Measurements from ENCODE around the gene ATXN8OS.

The ATXN8OS gene

GRCh38 chr13:70107498-70108281, at the start of gene ATXN8OS:
TSS of gene ATXN8OS (plus strand) at chr13:70107826.
- Histone ChIP-seq H3K4me1 (ENCODE audit: control insufficient read depth, insufficient read depth, low read length, unreplicated experiment) (no peaks in the 10 kb centered on the region), H2AFZ (ENCODE audit: low read length, unreplicated experiment) (no peak within 1 kb of the TSS), H3K79me2 (ENCODE audit: control insufficient read depth, insufficient read depth, low read length, unreplicated experiment) (no peaks in the 10 kb centered on the region), H3K27me3 (ENCODE audit: insufficient read depth, low read length) (peaks cover 5% of the 10 kb centered on the region; the same call in 1 of the 2 replicates), H3K4me3 (ENCODE audit: low read depth, low read length) (no peak within 1 kb of the TSS), H3K27ac (ENCODE audit: low read depth, low read length) (no peak within 1 kb of the TSS), H3K36me3 (ENCODE audit: insufficient read depth, low read length) (no peaks in the 10 kb centered on the region)

- Histone ChIP-seq H2AFZ (ENCODE audit: low read length, unreplicated experiment) (no peak overlapping the region), H3K36me3 (ENCODE audit: insufficient read depth, low read length) (no peaks in the 10 kb centered on the region), H3K27ac (ENCODE audit: low read depth, low read length) (no peak overlapping the region), H3K27me3 (ENCODE audit: insufficient read depth, low read length) (no peaks in the 10 kb centered on the region), H3K79me2 (ENCODE audit: control insufficient read depth, insufficient read depth, low read length, unreplicated experiment) (no peaks in the 10 kb centered on the region), H3K4me1 (ENCODE audit: control insufficient read depth, insufficient read depth, low read length, unreplicated experiment) (no peaks in the 10 kb centered on the region), H3K4me3 (ENCODE audit: low read depth, low read length) (no peak overlapping the region)
These were observed 27.6 kb upstream of the ATXN8OS start for GRCh38 chr13:70080012-70080411.

GRCh38 chr13:70087247-70087646, 20.4 kb upstream of the ATXN8OS start:
- no peak overlapping the region for H3K27ac ChIP-seq (ENCODE audit: low read depth, low read length)
- H3K27me3 ChIP-seq (ENCODE audit: insufficient read depth, low read length): no peaks in the 10 kb centered on the region
- H2AFZ ChIP-seq (ENCODE audit: low read length, unreplicated experiment): no peak overlapping the region
- H3K36me3 ChIP-seq (ENCODE audit: insufficient read depth, low read length): no peaks in the 10 kb centered on the region
- no peak overlapping the region for H3K4me3 ChIP-seq (ENCODE audit: low read depth, low read length)
- H3K79me2 ChIP-seq (ENCODE audit: control insufficient read depth, insufficient read depth, low read length, unreplicated experiment): no peaks in the 10 kb centered on the region
- no peaks in the 10 kb centered on the region for H3K4me1 ChIP-seq (ENCODE audit: control insufficient read depth, insufficient read depth, low read length, unreplicated experiment)

GRCh38 chr13:70088926-70089325, 18.7 kb upstream of the ATXN8OS start:
- no peak overlapping the region for H3K4me3 ChIP-seq (ENCODE audit: low read depth, low read length)

GRCh38 chr13:70090036-70090723, 17.4 kb upstream of the ATXN8OS start:
- no peak overlapping the region for H2AFZ ChIP-seq (ENCODE audit: low read length, unreplicated experiment)
- no peaks in the 10 kb centered on the region for H3K27me3 ChIP-seq (ENCODE audit: insufficient read depth, low read length)
- H3K79me2 ChIP-seq (ENCODE audit: control insufficient read depth, insufficient read depth, low read length, unreplicated experiment): no peaks in the 10 kb centered on the region
- no peak overlapping the region for H3K4me3 ChIP-seq (ENCODE audit: low read depth, low read length)
- no peaks in the 10 kb centered on the region for H3K36me3 ChIP-seq (ENCODE audit: insufficient read depth, low read length)
- H3K27ac ChIP-seq (ENCODE audit: low read depth, low read length): no peak overlapping the region
- H3K4me1 ChIP-seq (ENCODE audit: control insufficient read depth, insufficient read depth, low read length, unreplicated experiment): no peaks in the 10 kb centered on the region

More at GRCh38 chr13:70088926-70089325, 18.7 kb upstream of the ATXN8OS start:
- Histone ChIP-seq H3K79me2 (ENCODE audit: control insufficient read depth, insufficient read depth, low read length, unreplicated experiment) (no peaks in the 10 kb centered on the region), H2AFZ (ENCODE audit: low read length, unreplicated experiment) (no peak overlapping the region), H3K27ac (ENCODE audit: low read depth, low read length) (no peak overlapping the region), H3K36me3 (ENCODE audit: insufficient read depth, low read length) (no peaks in the 10 kb centered on the region), H3K27me3 (ENCODE audit: insufficient read depth, low read length) (no peaks in the 10 kb centered on the region), H3K4me1 (ENCODE audit: control insufficient read depth, insufficient read depth, low read length, unreplicated experiment) (no peaks in the 10 kb centered on the region)

GRCh38 chr13:70098669-70099068, 9.0 kb upstream of the ATXN8OS start:
- no peak overlapping the region for H2AFZ ChIP-seq (ENCODE audit: low read length, unreplicated experiment)
- no peak overlapping the region for H3K27ac ChIP-seq (ENCODE audit: low read depth, low read length)

GRCh38 chr13:70104481-70104880, 3.1 kb upstream of the ATXN8OS start:
- H3K4me3 ChIP-seq (ENCODE audit: low read depth, low read length): no peak overlapping the region
- no peaks in the 10 kb centered on the region for H3K4me1 ChIP-seq (ENCODE audit: control insufficient read depth, insufficient read depth, low read length, unreplicated experiment)
- H2AFZ ChIP-seq (ENCODE audit: low read length, unreplicated experiment): no peak overlapping the region
- H3K79me2 ChIP-seq (ENCODE audit: control insufficient read depth, insufficient read depth, low read length, unreplicated experiment): no peaks in the 10 kb centered on the region
- H3K27ac ChIP-seq (ENCODE audit: low read depth, low read length): no peak overlapping the region
- H3K27me3 ChIP-seq (ENCODE audit: insufficient read depth, low read length): peaks cover 5% of the 10 kb centered on the region; the same call in 1 of the 2 replicates
- H3K36me3 ChIP-seq (ENCODE audit: insufficient read depth, low read length): no peaks in the 10 kb centered on the region

More at GRCh38 chr13:70098669-70099068, 9.0 kb upstream of the ATXN8OS start:
- Histone ChIP-seq H3K36me3 (ENCODE audit: insufficient read depth, low read length) (no peaks in the 10 kb centered on the region), H3K4me3 (ENCODE audit: low read depth, low read length) (no peak overlapping the region), H3K4me1 (ENCODE audit: control insufficient read depth, insufficient read depth, low read length, unreplicated experiment) (no peaks in the 10 kb centered on the region), H3K27me3 (ENCODE audit: insufficient read depth, low read length) (no peaks in the 10 kb centered on the region), H3K79me2 (ENCODE audit: control insufficient read depth, insufficient read depth, low read length, unreplicated experiment) (no peaks in the 10 kb centered on the region)

- H3K79me2 ChIP-seq (ENCODE audit: control insufficient read depth, insufficient read depth, low read length, unreplicated experiment): no peaks in the 10 kb centered on the region
- no peak overlapping the region for H2AFZ ChIP-seq (ENCODE audit: low read length, unreplicated experiment)
- H3K4me1 ChIP-seq (ENCODE audit: control insufficient read depth, insufficient read depth, low read length, unreplicated experiment): no peaks in the 10 kb centered on the region
- H3K36me3 ChIP-seq (ENCODE audit: insufficient read depth, low read length): no peaks in the 10 kb centered on the region
- H3K27ac ChIP-seq (ENCODE audit: low read depth, low read length): no peak overlapping the region
- no peak overlapping the region for H3K4me3 ChIP-seq (ENCODE audit: low read depth, low read length)
- H3K27me3 ChIP-seq (ENCODE audit: insufficient read depth, low read length): peaks cover 5% of the 10 kb centered on the region; the same call in 1 of the 2 replicates
These were observed 515 bp upstream of the ATXN8OS start for GRCh38 chr13:70107125-70107497.

- Histone ChIP-seq H3K4me3 (ENCODE audit: low read depth, low read length) (no peak within 1 kb of the TSS), H3K36me3 (ENCODE audit: insufficient read depth, low read length) (no peaks in the 10 kb centered on the region), H3K4me1 (ENCODE audit: control insufficient read depth, insufficient read depth, low read length, unreplicated experiment) (no peaks in the 10 kb centered on the region), H2AFZ (ENCODE audit: low read length, unreplicated experiment) (no peak within 1 kb of the TSS), H3K27me3 (ENCODE audit: insufficient read depth, low read length) (peaks cover 5% of the 10 kb centered on the region; the same call in 1 of the 2 replicates), H3K27ac (ENCODE audit: low read depth, low read length) (no peak within 1 kb of the TSS), H3K79me2 (ENCODE audit: control insufficient read depth, insufficient read depth, low read length, unreplicated experiment) (no peaks in the 10 kb centered on the region)
These were observed 905 bp downstream of the ATXN8OS start, which contains the start of gene KLHL1 for GRCh38 chr13:70108356-70109105. TSS of gene KLHL1 (minus strand) at chr13:70108452. CDS start at chr13:70107699, 753 bp downstream.

- H3K4me1 ChIP-seq (ENCODE audit: control insufficient read depth, insufficient read depth, low read length, unreplicated experiment): no peaks in the 10 kb centered on the region
- no peaks in the 10 kb centered on the region for H3K27me3 ChIP-seq (ENCODE audit: insufficient read depth, low read length)
- H2AFZ ChIP-seq (ENCODE audit: low read length, unreplicated experiment): no peak overlapping the region
- H3K27ac ChIP-seq (ENCODE audit: low read depth, low read length): no peak overlapping the region
- no peak overlapping the region for H3K4me3 ChIP-seq (ENCODE audit: low read depth, low read length)
- no peaks in the 10 kb centered on the region for H3K36me3 ChIP-seq (ENCODE audit: insufficient read depth, low read length)
- no peaks in the 10 kb centered on the region for H3K79me2 ChIP-seq (ENCODE audit: control insufficient read depth, insufficient read depth, low read length, unreplicated experiment)
These were observed 9.8 kb downstream of the ATXN8OS start for GRCh38 chr13:70117338-70117905.

Measured in ACC112 (cell line).